ENCODE measurements around the gene LYRM7.
"Not testable (repeated sequence)": the region's sequence is repeated elsewhere in the genome, so short reads cannot be mapped to it uniquely, and the experiment has no call there.

Gene LYRM7

GRCh38 chr5:131221008-131221703, 50.4 kb downstream of the LYRM7 start:
- DNase-seq (ENCODE audit: low read depth): no peak

GRCh38 chr5:131221888-131222287, 51.1 kb downstream of the LYRM7 start:
- no peak for DNase-seq (ENCODE audit: low read depth)

- no peak for DNase-seq (ENCODE audit: low read depth)
Observed at GRCh38 chr5:131222731-131223130, 52.0 kb downstream of the LYRM7 start.

GRCh38 chr5:131223751-131224386, 53.1 kb downstream of the LYRM7 start:
- no peak for DNase-seq (ENCODE audit: low read depth)

GRCh38 chr5:131224387-131225201, 53.9 kb downstream of the LYRM7 start:
- DNase-seq (ENCODE audit: low read depth): no peak

GRCh38 chr5:131225282-131225974, 54.7 kb downstream of the LYRM7 start:
- no peak for DNase-seq (ENCODE audit: low read depth)

GRCh38 chr5:131226899-131227298, 56.2 kb downstream of the LYRM7 start:
- no peak for DNase-seq (ENCODE audit: low read depth)

GRCh38 chr5:131228646-131229045, 57.9 kb downstream of the LYRM7 start:
- DNase-seq (ENCODE audit: low read depth): no peak

GRCh38 chr5:131229623-131230022, 58.9 kb downstream of the LYRM7 start:
- DNase-seq (ENCODE audit: low read depth): no peak

GRCh38 chr5:131230406-131230805, 59.7 kb downstream of the LYRM7 start:
- DNase-seq (ENCODE audit: low read depth): no peak

GRCh38 chr5:131239686-131240085, 68.9 kb downstream of the LYRM7 start:
- no peak for DNase-seq (ENCODE audit: low read depth)

- no peak for DNase-seq (ENCODE audit: low read depth)
Observed at GRCh38 chr5:131242728-131243255, 72.0 kb downstream of the LYRM7 start.

- DNase-seq (ENCODE audit: low read depth): no peak
Observed at GRCh38 chr5:131245312-131245711, 74.6 kb downstream of the LYRM7 start.

- no peak for DNase-seq (ENCODE audit: low read depth)
Observed at GRCh38 chr5:131245948-131246347, 75.2 kb downstream of the LYRM7 start.

- no peak for DNase-seq (ENCODE audit: low read depth)
Observed at GRCh38 chr5:131246504-131246903, 75.8 kb downstream of the LYRM7 start.

GRCh38 chr5:131250751-131251475, 80.2 kb downstream of the LYRM7 start:
- no peak for DNase-seq (ENCODE audit: low read depth)

GRCh38 chr5:131252824-131253171, 82.1 kb downstream of the LYRM7 start:
- DNase-seq (ENCODE audit: low read depth): peak; percentile 58

GRCh38 chr5:131254025-131254424, 83.3 kb downstream of the LYRM7 start:
- DNase-seq (ENCODE audit: low read depth): not testable (repeated sequence)

- DNase-seq (ENCODE audit: low read depth): no peak
Observed at GRCh38 chr5:131254741-131255140, 84.0 kb downstream of the LYRM7 start.
